A673 (cell line): ENCODE data around the gene SSBP1.

Experiments used
- CTCF ChIP-seq: fragments of 300-800, 200-600 bp; sonication (generic); conservative IDR thresholded peaks from 2 replicates; pipeline ENCODE4 v1.5.1; 2017; ENCODE audit warnings: low read depth, mild to moderate bottlenecking, antibody characterized with exemption, low read length, moderate library complexity, mixed read lengths
- EZH2 ChIP-seq: fragments of 200-600 bp; sonication (generic); IDR thresholded peaks from 2 replicates; pipeline ENCODE4 v1.6.1; 2017; ENCODE audit warnings: borderline replicate concordance, low read depth, mild to moderate bottlenecking, mixed read lengths, antibody characterized with exemption, low read length; ENCODE audit not compliant: poor library complexity, severe bottlenecking

GRCh38 chr7:141742229-141742628, 4.1 kb downstream of the SSBP1 start:
- TF ChIP-seq CTCF (no peak), EZH2 (no peak)
